Motor neuron (in vitro differentiated cells): ENCODE results near the gene GEMIN2. TPM values are rescaled to one million over a fixed set of nuclear protein-coding genes. Genes with fewer than 3 reads are reported as not detected.

Experiments used
- ATAC-seq, 8 experiments: fragments of 200-7000 bp; cut with Tn5 transposase; replicated peaks in 6 of 8; 2 replicates each; pipeline ENCODE4 v1.8.0; 2021; ENCODE audit warnings: mild to moderate bottlenecking in 8 of 8, moderate library complexity in 8 of 8
- H3K27ac ChIP-seq, 2 donors: fragments of 250-450 bp; sonication (Bioruptor Pico); 2 replicates each; pipeline ENCODE4 v1.9.0; 2021; ENCODE audit warnings: antibody characterized with exemption in 2 of 2, mild to moderate bottlenecking in 2 of 2, moderate library complexity in 1 of 2
- H3K4me1 ChIP-seq, 2 donors: fragments of 250-450 bp; sonication (Bioruptor Pico); replicated peaks in 1 of 2; 2 replicates each; pipeline ENCODE4 v1.6.1; 2021; ENCODE audit warnings: antibody characterized with exemption in 2 of 2, mild to moderate bottlenecking in 2 of 2, moderate library complexity in 1 of 2
- H3K4me3 ChIP-seq, 5 donors: fragments of 250-450 bp; sonication (Bioruptor Pico); 2 replicates each; pipeline ENCODE4 v1.9.0; 2021; ENCODE audit warnings: antibody characterized with exemption in 5 of 5, mild to moderate bottlenecking in 5 of 5, moderate library complexity in 4 of 5
- WGBS, 10 experiments: fragments of 450-650 bp; shearing (Covaris generic); methylation state at CpG; one replicate each; pipeline ENCODE4 v1.0.0; 2022; 5-methylcytosine and 5-hydroxymethylcytosine counted together
- in situ Hi-C, 9 experiments: fragments of 400-800 bp; cut with MboI; loops; one replicate each; pipeline ENCODE4 v1.15.0; 2021; ENCODE audit warnings: low sequenced_read_pairs in 9 of 9, low pct_unique_long_range_greater_than_20kb in 2 of 9; ENCODE audit not compliant: unreplicated experiment in 9 of 9
- total RNA-seq, 8 experiments: library from RNA; unstranded; fragments of 300-600 nt; gene quantifications; 2 replicates each; pipeline versions ENCODE4 v1.2.3 to v1.2.4, GENCODE V29; 2022

The GEMIN2 gene
- total RNA-seq, 8 experiments from 2014 or later, result 14.1 to 33.8 (median 31.1) TPM

DNA sequence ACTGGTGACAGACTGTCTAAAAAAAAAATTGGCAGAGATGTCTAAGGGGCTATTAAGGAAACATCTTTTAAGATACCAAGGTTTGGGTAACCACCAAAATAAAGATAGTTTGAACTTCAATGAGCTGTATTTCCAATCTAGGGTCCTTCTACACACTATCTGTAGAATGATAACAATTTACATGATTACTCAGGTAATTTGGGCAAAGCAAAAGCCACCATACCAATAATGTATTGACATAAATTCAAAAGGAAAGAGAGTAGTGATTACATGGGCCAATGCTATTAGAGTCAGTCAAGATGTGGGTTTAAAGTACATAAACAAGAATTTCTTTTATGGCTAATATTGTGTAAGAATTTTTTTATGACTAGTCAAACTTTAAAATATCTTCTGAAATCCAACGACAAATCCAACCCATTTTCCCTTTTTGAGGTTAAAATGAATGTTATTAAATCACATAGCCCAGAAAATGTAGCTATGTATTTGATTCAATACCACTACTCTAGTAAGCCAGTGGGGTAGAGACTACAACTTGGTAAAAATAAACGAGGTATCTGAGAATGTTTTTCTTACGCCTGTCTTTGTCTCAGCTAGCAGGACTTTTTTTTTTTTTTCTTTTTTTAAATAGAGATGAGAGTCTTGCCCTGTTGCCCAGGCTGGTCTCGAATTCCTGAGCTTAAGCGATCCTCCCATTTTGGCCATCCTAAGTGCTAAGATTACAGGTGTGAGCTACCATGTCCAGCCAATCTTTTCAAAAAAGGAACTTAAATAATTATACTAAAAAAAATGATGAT lies 71.3 kb downstream of the GEMIN2 start:
- Histone ChIP-seq H3K4me1 (no peaks in the 10 kb centered on the region), H3K27ac (no peak overlapping the region), H3K4me3 (no peak overlapping the region)
- no peak for ATAC-seq
- in situ Hi-C loops, result no loop called here
- 80 to 100% (median 95%) methylated on average over 1 to 5 of the region's 5 CpGs for WGBS, 10 experiments

Other genes with a start within 250 kb of the GEMIN2 start
- 100 to 1,000 TPM in 1 of 8 experiments, 10 to 100 TPM in 7; 50.6 to 112 (median 73.2) TPM for gene SEC23A, start 11.1 kb upstream of the GEMIN2 start, total RNA-seq
- 10 to 100 TPM; 16.3 to 52.0 (median 35.2) TPM for gene TRAPPC6B, start 56.0 kb downstream of the GEMIN2 start, total RNA-seq
- gene PNN, start 60.9 kb downstream of the GEMIN2 start, total RNA-seq, result 100 to 1,000 TPM in 1 of 8 experiments, 10 to 100 TPM in 7; 46.7 to 107 (median 75.3) TPM
- gene MIA2, start 119.6 kb downstream of the GEMIN2 start, total RNA-seq, result 10 to 100 TPM in 7 of 8 experiments, 1 to 10 TPM in 1; 8.2 to 28.5 (median 20.3) TPM